ENCODE measurements around the gene GIGYF2.
A peak's percentile ranks its signal among the peaks of the same experiment; 100 is the strongest.
"Not testable (repeated sequence)": the region's sequence is repeated elsewhere in the genome, so short reads cannot be mapped to it uniquely, and the experiment has no call there.

Gene GIGYF2

GRCh38 chr2:232688201-232688600 is 8.9 kb upstream of the GIGYF2 start:
- no peak for DNase-seq

GRCh38 chr2:232689152-232689910 is 7.8 kb upstream of the GIGYF2 start:
- no peak for DNase-seq

GRCh38 chr2:232691117-232691516 is 6.0 kb upstream of the GIGYF2 start:
- DNase-seq: not testable (repeated sequence)

- no peak for DNase-seq
Measured at GRCh38 chr2:232693344-232693743, 3.8 kb upstream of the GIGYF2 start.

GRCh38 chr2:232696609-232697058 is 497 bp upstream of the GIGYF2 start:
- no peak for DNase-seq

- peak; percentile 4 to 35 for DNase-seq
Measured at GRCh38 chr2:232697807-232698110, 628 bp downstream of the GIGYF2 start.

- no peak for DNase-seq
Measured at GRCh38 chr2:232698556-232699091, 1.5 kb downstream of the GIGYF2 start.

- no peak for DNase-seq
Measured at GRCh38 chr2:232699110-232699509, 2.0 kb downstream of the GIGYF2 start.

GRCh38 chr2:232700154-232700553 is 3.0 kb downstream of the GIGYF2 start:
- DNase-seq: no peak

- DNase-seq: no peak
Measured at GRCh38 chr2:232707076-232707475, 9.9 kb downstream of the GIGYF2 start.

- no peak for DNase-seq
Measured at GRCh38 chr2:232713505-232713904, 16.4 kb downstream of the GIGYF2 start.

- no peak for DNase-seq
Measured at GRCh38 chr2:232714969-232715368, 17.8 kb downstream of the GIGYF2 start.

GRCh38 chr2:232720056-232720455 is 22.9 kb downstream of the GIGYF2 start:
- not testable (repeated sequence) for DNase-seq

GRCh38 chr2:232721261-232721660 is 24.1 kb downstream of the GIGYF2 start:
- no peak for DNase-seq

- DNase-seq: no peak
Measured at GRCh38 chr2:232721882-232722281, 24.8 kb downstream of the GIGYF2 start.

- no peak for DNase-seq
Measured at GRCh38 chr2:232723027-232723426, 25.9 kb downstream of the GIGYF2 start.

GRCh38 chr2:232728785-232729184 is 31.7 kb downstream of the GIGYF2 start:
- no peak for DNase-seq

GRCh38 chr2:232731470-232731869 is 34.3 kb downstream of the GIGYF2 start:
- DNase-seq: no peak

GRCh38 chr2:232741294-232741693 is 44.2 kb downstream of the GIGYF2 start:
- DNase-seq: peak in 1 of 2 donors; percentile 55

GRCh38 chr2:232741972-232742371 is 44.8 kb downstream of the GIGYF2 start:
- no peak for DNase-seq

- DNase-seq: no peak
Measured at GRCh38 chr2:232744963-232745362, 47.8 kb downstream of the GIGYF2 start.

GRCh38 chr2:232748038-232748437 is 50.9 kb downstream of the GIGYF2 start:
- no peak for DNase-seq

GRCh38 chr2:232749331-232749730 is 52.2 kb downstream of the GIGYF2 start:
- DNase-seq: no peak

GRCh38 chr2:232750135-232750671 is 53.1 kb downstream of the GIGYF2 start:
- DNase-seq: no peak

- no peak for DNase-seq
Measured at GRCh38 chr2:232757905-232758304, 60.8 kb downstream of the GIGYF2 start.

Measured in bone marrow (tissue), 2 donors.